HG03064 (cell line): Measurements from ENCODE around the gene DYNC2I2.
"Not testable (repeated sequence)": the region's sequence is repeated elsewhere in the genome, so short reads cannot be mapped to it uniquely, and the experiment has no call there.

Source experiments
- ATAC-seq: cut with Tn5 transposase; IDR thresholded peaks from one replicate; pipeline ENCODE4 v1.9.1; 2021; ENCODE audit warnings: low read depth; ENCODE audit not compliant: unreplicated experiment

DYNC2I2 gene

DNA sequence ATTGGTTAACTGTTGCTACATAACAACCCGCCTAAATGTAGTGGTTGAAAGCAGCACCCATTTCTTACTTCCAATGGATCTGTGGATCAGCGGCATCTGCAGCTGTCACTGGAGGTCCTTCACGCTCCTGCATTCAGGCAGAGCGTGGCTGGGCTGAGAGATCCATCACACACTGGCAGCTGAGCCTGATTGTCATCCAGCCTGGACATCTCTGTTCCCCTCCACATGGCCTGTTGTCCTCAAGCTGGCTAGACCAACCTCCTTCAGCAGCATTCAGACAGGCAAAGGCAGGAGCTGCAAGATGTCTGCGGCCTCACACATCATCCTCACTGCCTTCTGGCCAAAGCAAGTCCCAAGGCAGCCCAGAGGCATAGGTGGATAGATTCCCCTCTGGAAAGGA, 36.9 kb downstream of the DYNC2I2 start:
- no peak for ATAC-seq

DNA sequence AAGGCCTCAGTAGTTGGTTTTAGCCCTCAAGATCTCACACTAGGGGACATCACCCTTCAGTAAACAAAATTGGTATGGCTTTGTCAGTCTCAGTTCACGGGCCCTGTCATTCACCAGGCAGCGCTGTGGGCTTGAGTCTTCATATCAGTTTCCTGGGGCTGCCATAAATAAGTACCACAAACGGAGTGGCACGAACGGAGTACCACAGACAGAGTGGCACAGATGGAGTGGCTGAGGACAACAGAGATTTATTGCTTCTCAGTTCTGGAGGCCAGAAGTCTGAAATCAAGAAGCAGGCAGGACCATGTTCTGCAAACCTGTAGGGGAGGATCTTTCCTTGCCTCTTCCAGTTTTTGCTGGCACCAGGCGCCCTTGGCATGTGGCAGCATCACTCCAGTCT, 37.5 kb downstream of the DYNC2I2 start:
- no peak for ATAC-seq

DNA sequence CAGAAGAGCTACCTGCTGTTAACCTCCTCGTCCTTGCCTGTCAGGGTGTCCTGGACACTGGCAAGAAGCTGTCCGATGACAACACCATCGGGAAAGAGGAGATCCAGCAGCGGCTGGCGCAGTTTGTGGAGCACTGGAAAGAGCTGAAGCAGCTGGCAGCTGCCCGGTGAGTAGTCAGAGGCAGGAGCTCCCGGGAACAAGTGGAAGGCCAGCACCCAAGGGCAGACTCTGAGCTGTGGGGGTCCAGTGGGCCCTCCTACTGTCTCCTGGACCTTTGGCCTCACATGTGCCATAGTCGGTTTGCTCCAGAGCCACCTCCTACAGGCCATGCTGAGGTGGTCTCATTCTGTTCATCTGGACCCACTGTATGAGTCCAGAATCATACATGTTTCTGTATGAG, 38.7 kb downstream of the DYNC2I2 start:
- no peak for ATAC-seq

DNA sequence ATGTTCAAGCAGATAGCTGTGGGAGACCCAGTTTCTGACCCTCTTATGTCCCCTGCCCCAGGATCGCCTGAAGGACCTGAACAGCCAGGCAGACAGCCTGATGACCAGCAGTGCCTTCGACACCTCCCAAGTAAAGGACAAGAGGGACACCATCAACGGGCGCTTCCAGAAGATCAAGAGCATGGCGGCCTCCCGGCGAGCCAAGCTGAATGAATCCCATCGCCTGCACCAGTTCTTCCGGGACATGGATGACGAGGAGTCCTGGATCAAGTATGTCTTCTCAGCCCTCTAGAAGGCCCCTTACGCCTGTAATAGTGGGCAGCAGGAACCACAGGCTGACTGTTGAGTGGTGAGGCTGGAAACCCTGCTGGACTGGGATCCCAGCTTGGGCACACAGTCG, 41.1 kb downstream of the DYNC2I2 start:
- no peak for ATAC-seq

DNA sequence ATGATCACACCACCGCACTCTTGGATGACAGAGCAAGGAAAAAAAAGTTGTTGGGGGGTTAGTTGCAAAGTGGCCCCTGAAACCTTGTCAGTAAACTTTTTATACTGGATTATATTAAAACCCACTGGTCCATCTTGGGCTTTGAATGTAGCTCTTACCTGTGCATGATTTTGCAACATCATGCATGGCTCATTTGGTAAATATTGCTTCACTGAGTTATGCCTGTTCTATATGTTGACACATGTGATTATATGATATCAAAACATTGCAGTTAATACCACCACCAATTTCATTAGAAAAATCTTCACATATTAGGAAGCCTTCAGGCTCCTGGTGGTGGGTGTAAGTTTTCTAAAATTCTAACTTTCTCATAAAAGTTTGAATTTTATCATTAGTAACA, 41.9 kb downstream of the DYNC2I2 start:
- ATAC-seq: no peak

DNA sequence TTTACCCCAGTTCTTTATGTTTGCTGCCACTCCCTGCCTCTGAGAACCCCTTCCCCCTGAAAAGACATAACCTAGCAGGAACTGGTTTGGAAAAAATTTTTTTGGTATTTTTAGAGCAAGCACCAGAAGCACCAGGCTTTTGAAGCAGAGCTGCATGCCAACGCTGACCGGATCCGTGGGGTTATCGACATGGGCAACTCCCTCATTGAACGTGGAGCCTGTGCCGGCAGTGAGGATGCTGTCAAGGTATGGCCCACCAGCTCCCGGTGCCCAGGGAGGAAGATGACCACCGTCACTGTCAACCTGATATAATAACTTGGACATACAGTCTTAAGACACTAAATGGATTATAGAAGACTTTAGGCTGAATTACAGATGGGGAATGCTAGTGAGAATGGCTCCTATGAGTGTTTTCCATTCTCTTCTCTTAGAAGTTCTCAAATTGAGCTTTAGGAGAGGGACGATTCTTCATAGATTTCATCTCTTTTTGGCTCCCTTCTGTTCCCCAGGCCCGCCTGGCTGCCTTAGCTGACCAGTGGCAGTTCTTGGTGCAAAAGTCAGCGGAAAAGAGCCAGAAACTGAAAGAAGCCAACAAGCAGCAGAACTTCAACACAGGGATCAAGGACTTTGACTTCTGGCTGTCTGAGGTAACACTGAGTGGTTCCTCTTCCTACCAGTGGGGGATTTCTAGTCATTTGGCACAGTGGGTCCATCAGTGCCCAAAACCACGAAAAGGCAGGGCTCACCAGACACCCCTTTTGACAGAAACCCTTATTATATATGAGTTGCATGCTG, 44.9 kb downstream of the DYNC2I2 start:
- no peak for ATAC-seq

DNA sequence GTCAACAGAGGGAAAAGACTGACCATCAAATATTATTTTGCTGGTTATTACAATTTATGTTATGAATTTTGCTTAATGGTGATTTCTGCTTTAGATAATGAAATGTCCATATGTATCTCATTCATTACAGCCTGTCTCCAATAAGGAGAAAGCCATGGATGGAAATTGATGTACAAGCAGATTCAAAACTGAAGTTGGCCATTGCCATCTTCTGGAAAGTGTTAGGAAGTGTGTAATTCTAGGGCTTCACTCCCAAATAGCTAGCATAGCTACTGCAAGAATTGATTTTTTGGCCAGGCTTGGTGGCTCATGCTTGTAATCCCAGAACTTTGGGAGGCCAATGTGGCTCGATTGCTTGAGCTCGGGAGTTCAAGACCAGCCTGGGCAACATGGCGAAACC, 45.8 kb downstream of the DYNC2I2 start:
- no peak for ATAC-seq

DNA sequence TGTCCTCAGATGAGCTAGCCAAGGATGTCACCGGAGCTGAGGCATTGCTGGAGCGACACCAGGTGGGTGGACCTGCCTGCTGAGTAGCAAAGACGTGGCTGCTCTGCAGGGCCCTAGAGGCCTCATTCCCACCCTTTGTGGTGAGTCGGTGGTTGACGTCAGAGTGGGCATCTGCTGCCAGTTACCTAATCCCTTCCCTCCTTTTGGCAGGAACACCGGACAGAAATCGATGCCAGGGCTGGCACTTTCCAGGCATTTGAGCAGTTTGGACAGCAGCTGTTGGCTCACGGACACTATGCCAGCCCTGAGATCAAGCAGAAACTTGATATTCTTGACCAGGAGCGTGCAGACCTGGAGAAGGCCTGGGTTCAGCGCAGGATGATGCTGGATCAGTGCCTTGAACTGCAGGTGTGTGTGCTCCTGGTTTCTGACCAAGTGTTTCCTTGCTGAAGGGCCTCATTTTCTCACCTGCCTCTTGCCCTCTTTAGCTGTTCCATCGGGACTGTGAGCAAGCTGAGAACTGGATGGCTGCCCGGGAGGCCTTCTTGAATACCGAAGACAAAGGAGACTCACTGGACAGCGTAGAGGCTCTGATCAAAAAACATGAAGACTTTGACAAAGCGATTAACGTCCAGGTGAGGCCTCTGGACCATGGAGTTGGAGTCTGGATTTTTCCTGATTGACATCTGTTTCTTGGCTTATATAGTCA, 48.9 kb downstream of the DYNC2I2 start:
- ATAC-seq: no peak

DNA sequence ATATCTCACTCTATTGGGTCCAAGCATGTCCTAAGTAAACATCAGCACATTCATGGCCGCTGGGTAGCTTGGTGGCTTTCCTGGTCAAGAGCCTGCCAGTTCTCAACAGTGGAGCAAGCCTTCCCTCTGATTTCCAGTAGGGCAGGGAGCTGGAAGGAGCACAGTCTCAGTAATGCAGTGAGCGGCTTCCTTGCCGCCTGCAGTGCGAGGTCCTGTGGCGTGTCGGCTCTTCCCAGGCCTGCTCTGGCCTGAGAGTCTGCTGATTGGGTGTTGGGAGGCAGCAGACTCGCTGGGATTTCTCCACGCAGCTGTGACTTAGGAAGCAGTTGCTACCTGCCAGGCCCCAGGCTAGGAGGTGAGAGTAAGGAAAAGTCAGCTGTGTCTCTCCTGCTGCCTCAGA, 53.0 kb downstream of the DYNC2I2 start:
- no peak for ATAC-seq

DNA sequence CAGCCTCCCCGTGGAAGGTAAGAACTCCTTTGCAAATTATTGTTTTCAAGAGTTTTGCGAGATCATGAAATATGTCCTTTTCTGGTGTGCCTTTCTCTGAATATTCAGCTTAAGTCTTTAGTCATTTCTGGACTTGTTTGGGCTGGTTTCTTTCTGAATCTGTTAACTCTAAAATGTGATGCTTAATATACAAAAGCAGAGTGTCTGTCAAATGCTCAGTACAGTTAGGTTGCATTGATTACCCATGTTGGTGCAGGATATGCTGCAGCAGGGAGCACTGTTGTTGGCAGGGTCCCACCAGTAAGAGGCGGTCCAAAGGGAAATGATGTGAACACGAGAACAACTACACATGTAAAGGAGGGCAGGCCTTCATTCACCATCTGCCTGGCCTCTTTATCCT, 56.5 kb downstream of the DYNC2I2 start:
- ATAC-seq: no peak

DNA sequence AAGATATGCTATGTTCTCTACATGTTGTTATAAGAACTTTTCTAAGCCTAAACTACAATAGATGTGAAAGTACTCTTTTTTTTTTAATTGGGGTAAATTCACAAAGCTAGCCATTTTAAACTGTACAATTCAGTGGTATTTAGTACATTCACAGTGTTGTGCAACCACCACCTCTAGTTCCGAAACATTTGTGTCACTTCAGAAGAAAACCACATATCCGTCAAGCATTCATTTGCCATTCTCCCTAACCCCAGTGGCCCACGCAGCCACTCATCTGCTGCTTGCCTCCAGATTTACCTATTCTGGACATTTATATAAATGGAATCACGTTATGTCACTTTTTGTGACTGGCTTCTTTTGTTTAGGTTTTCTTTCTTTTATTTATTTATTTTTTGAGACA, 61.2 kb downstream of the DYNC2I2 start:
- no peak for ATAC-seq

DNA sequence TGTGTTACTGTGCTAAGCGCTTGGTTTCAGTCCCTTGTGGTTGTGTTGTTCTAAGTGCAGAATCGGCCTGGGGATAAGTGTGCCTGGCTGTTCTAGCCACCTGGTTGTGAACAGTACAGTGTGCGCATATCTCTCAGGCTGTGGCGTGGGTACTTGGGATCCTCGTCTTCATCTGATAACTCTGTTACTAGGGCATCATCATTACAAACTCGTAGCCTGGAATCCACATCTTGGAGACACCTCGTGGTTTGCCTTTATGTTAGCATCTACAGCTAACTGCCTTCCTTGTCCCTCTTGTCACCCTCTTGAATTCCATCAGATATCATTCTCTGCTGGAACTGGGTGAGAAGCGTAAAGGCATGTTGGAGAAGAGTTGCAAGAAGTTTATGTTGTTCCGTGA, 62.8 kb downstream of the DYNC2I2 start:
- no peak for ATAC-seq

DNA sequence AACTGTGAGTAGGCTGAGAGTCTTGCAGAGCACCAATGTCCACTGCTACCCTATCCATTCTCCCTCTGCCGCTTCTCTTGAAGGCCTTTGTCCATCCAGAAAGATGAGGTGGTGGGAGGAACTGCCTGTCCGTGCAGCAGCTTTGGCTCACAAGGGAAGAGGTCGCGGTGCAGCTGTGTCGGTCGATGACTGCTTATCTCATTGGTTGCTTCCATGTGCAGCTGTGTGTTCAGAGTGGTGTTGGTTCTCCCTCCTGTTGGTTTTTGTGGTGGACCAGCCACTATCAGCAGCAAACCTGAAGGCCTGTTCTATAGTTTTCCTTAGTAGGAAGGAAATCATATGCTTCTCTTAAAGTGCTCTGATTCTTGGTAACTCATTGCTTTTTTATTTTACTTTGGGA, 63.6 kb downstream of the DYNC2I2 start:
- no peak for ATAC-seq

DNA sequence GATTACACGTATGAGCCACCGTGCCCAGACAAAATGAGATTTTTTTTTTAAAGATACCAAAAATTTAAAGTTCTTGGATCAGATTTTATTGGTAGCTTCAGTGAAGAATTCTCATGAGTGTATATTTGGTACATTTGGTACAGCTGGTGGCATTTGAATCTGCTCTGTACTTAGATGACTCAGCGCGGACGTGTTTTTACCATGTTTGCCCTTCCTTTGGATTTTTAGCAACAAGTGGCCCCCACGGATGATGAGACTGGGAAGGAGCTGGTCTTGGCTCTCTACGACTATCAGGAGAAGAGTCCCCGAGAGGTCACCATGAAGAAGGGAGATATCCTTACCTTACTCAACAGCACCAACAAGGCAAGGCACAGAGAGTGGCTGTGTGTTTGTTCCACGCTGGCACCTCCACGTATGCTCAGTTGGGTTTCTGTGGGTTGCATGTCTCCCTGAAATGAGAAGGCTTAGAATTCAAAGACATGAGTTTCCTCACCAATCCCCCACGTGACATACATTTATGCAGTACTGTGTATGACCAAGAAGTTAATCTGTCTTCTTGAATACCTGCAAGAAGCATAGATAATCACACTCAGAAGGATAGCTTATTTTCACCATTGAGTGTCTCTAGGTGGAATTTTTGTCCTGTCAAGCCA, 67.9 kb downstream of the DYNC2I2 start:
- ATAC-seq: no peak

DNA sequence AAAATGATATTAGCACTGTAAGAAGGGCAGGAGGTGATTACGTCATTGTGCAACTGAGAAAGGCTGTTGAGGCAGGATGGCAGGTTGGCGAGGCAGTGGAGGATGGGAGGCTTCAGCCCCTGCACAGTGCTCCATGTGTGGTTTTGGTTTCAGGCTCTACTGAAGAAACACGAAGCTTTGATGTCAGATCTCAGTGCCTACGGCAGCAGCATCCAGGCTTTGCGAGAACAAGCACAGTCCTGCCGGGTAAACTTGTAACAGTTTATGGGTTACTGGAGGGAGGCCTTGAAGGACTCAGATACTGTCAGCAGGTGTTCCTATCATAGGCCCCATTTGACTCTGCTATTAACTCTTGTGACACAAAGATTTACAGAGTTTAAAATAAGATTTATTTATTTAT, 69.2 kb downstream of the DYNC2I2 start:
- ATAC-seq: no peak

DNA sequence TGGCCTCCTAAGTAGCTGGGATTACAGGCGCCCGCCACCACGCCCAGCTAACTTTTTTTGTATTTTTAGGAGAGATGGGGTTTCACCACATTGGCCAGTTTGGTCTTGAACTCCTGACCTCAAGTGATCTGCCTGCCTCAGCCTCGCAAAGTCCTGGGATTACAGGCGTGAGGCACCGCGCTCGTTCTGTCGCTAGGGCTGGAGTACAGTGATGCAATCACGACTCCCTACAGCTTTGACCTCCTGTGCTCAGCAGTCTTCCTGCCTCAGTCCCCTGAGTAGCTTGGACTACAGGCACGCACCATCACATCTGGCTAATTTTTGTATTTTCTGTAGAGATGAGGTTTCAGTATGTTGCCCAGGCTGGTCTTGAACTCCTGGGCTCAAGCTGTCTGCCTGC, 69.7 kb downstream of the DYNC2I2 start:
- ATAC-seq: not testable (repeated sequence)

DNA sequence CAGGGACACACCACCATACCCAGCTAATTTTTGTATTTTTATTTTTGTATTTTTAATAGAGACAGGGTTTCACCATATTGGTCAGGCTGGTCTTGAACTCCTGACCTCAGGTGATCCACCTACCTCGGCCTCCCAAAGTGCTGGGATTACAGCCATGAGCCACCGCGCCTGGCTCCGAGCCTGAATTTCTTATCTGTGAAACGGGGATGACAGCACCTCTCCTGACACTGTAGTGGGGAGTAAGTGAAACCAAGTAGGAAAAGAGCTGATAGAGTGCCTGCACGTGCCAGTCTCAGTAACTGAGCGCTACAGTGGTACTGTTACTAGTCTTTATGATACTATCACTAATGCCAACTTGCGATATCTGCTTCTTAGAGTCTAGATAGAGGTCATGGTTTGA, 71.5 kb downstream of the DYNC2I2 start:
- ATAC-seq: not testable (repeated sequence)
